H9 (cell line): ENCODE measurements around the gene SSNA1. TPM values are rescaled to one million over a fixed set of nuclear protein-coding genes. Genes with fewer than 3 reads are reported as not detected.

ENCODE experiments used
- DNase-seq: peaks from one replicate; pipeline ENCODE4 v3.0.0-alpha.2; 2017
- H2AFZ ChIP-seq: one replicate; pipeline ENCODE4 v1.6.1; 2013; ENCODE audit warnings: mild to moderate bottlenecking, low read length, control low read depth, moderate library complexity
- H2AK5ac ChIP-seq: 2 replicates; pipeline ENCODE4 v1.6.1; 2013; ENCODE audit warnings: low read length, control low read depth, mixed read lengths; ENCODE audit not compliant: insufficient read length
- H2BK120ac ChIP-seq: one replicate; pipeline ENCODE4 v1.6.1; 2013; ENCODE audit warnings: low read depth, mild to moderate bottlenecking, low read length, control low read depth, inconsistent platforms; ENCODE audit not compliant: poor library complexity, severe bottlenecking
- H2BK12ac ChIP-seq: 2 replicates; pipeline ENCODE4 v1.6.1; 2013; ENCODE audit warnings: low read length, control low read depth, mixed read lengths, low read depth; ENCODE audit not compliant: insufficient read length
- H2BK15ac ChIP-seq: 2 replicates; pipeline ENCODE4 v1.6.1; 2013; ENCODE audit warnings: low read depth, low read length, control low read depth
- H2BK20ac ChIP-seq: one replicate; pipeline ENCODE4 v1.6.1; 2013; ENCODE audit warnings: low read depth, mild to moderate bottlenecking, low read length, control low read depth, inconsistent platforms; ENCODE audit not compliant: poor library complexity, severe bottlenecking
- H2BK5ac ChIP-seq: 2 replicates; pipeline ENCODE4 v1.6.1; 2013; ENCODE audit warnings: low read length, control low read depth, mixed read lengths; ENCODE audit not compliant: insufficient read length
- H3K14ac ChIP-seq: 2 replicates; pipeline ENCODE4 v1.6.1; 2013; ENCODE audit warnings: low read length, control low read depth; ENCODE audit not compliant: insufficient read depth
- H3K18ac ChIP-seq: 2 replicates; pipeline ENCODE4 v1.6.1; 2013; ENCODE audit warnings: low read depth, mild to moderate bottlenecking, mixed read lengths, low read length, control low read depth; ENCODE audit not compliant: insufficient read length
- H3K23ac ChIP-seq: 2 replicates; pipeline ENCODE4 v1.6.1; 2013; ENCODE audit warnings: low read length, control low read depth, mixed read lengths, low read depth; ENCODE audit not compliant: insufficient read length
- H3K23me2 ChIP-seq: 2 replicates; pipeline ENCODE4 v1.6.1; 2013; ENCODE audit warnings: low read depth, mild to moderate bottlenecking, mixed read lengths, low read length, control low read depth; ENCODE audit not compliant: insufficient read length, poor library complexity, severe bottlenecking
- H3K27ac ChIP-seq: 2 replicates; pipeline ENCODE4 v1.5.1; 2013; ENCODE audit warnings: low read length, control low read depth, mixed read lengths, low read depth; ENCODE audit not compliant: insufficient read length
- H3K27me3 ChIP-seq: 2 replicates; pipeline ENCODE4 v1.6.1; 2013; ENCODE audit warnings: low read length, control low read depth, inconsistent platforms; ENCODE audit not compliant: insufficient read depth
- H3K4ac ChIP-seq: 2 replicates; pipeline ENCODE4 v1.6.1; 2013; ENCODE audit warnings: low read depth, mild to moderate bottlenecking, control low read depth, inconsistent platforms, low read length, moderate library complexity
- H3K4me1 ChIP-seq: 2 replicates; pipeline ENCODE4 v1.6.1; 2013; ENCODE audit warnings: low read length, control low read depth, inconsistent platforms; ENCODE audit not compliant: insufficient read depth
- H3K4me2 ChIP-seq: 2 replicates; pipeline ENCODE4 v1.6.1; 2013; ENCODE audit warnings: low read length, control low read depth, mixed read lengths; ENCODE audit not compliant: insufficient read length, insufficient read depth
- H3K56ac ChIP-seq: 2 replicates; pipeline ENCODE4 v1.6.1; 2013; ENCODE audit warnings: low read depth, mild to moderate bottlenecking, mixed read lengths, low read length, control low read depth; ENCODE audit not compliant: insufficient read length
- H3K79me1 ChIP-seq: 2 replicates; pipeline ENCODE4 v1.6.1; 2013; ENCODE audit warnings: low read depth, mild to moderate bottlenecking, moderate library complexity, low read length, control low read depth, inconsistent platforms; ENCODE audit not compliant: insufficient read depth, poor library complexity, severe bottlenecking
- H3K79me2 ChIP-seq: 2 replicates; pipeline ENCODE4 v1.6.1; 2013; ENCODE audit warnings: low read length, control low read depth, inconsistent platforms; ENCODE audit not compliant: insufficient read depth
- H3K9ac ChIP-seq: 2 replicates; pipeline ENCODE4 v1.6.1; 2013; ENCODE audit warnings: low read length, control low read depth, mixed read lengths; ENCODE audit not compliant: insufficient read length; ENCODE audit errors: extremely low read depth
- H3K9me3 ChIP-seq: one replicate; pipeline ENCODE4 v1.6.1; 2013; ENCODE audit warnings: low read depth, low read length, inconsistent platforms; ENCODE audit not compliant: control insufficient read depth
- H3T11ph ChIP-seq: one replicate; pipeline ENCODE4 v1.6.1; 2013; ENCODE audit warnings: mild to moderate bottlenecking, low read length, control low read depth, inconsistent platforms
- H4K20me1 ChIP-seq: one replicate; pipeline ENCODE4 v1.6.1; 2013; ENCODE audit not compliant: control insufficient read depth, insufficient read length, insufficient read depth
- H4K5ac ChIP-seq: 2 replicates; pipeline ENCODE4 v1.6.1; 2013; ENCODE audit warnings: low read depth, mild to moderate bottlenecking, mixed read lengths, low read length, control low read depth; ENCODE audit not compliant: insufficient read length
- H4K8ac ChIP-seq: replicated peaks from 2 replicates; pipeline ENCODE4 v1.6.1; 2013; ENCODE audit warnings: low read length, control low read depth, mixed read lengths, low read depth; ENCODE audit not compliant: insufficient read length
- H4K91ac ChIP-seq: 2 replicates; pipeline ENCODE4 v1.6.1; 2013; ENCODE audit warnings: low read depth, mild to moderate bottlenecking, moderate library complexity, mixed read lengths, low read length, control low read depth; ENCODE audit not compliant: insufficient read length
- H3K27ac Mint-ChIP-seq, 3 experiments: 2 replicates in 2 of 3; 3 replicates in 1 of 3; pipeline ENCODE4 v1.8.0; 2020 to 2021; ENCODE audit warnings: mixed read lengths in 3 of 3, mild to moderate bottlenecking in 1 of 3, moderate library complexity in 1 of 3
- H3K27me3 Mint-ChIP-seq: 2 replicates; pipeline ENCODE4 v1.8.0; 2021; ENCODE audit warnings: low read depth, mild to moderate bottlenecking, moderate library complexity, mixed read lengths
- H3K36me3 Mint-ChIP-seq, 3 experiments: 2 replicates in 2 of 3; 3 replicates in 1 of 3; pipeline ENCODE4 v1.8.0; 2020 to 2021; ENCODE audit warnings: low read depth in 3 of 3, mixed read lengths in 3 of 3; ENCODE audit not compliant: insufficient read depth in 1 of 3
- H3K4me1 Mint-ChIP-seq, 2 experiments: 2 replicates each; pipeline ENCODE4 v1.8.0; 2020; ENCODE audit warnings: mixed read lengths in 2 of 2
- H3K4me3 Mint-ChIP-seq, 2 experiments: 2 replicates in 1 of 2; 3 replicates in 1 of 2; pipeline ENCODE4 v1.8.0; 2020 to 2021; ENCODE audit warnings: mild to moderate bottlenecking in 2 of 2, mixed read lengths in 2 of 2, moderate library complexity in 1 of 2
- H3K9me3 Mint-ChIP-seq, 2 experiments: 2 replicates in 1 of 2; 3 replicates in 1 of 2; pipeline ENCODE4 v1.8.0; 2020; ENCODE audit warnings: mild to moderate bottlenecking in 2 of 2, mixed read lengths in 2 of 2, moderate library complexity in 1 of 2
- WGBS: extraction: QIAGEN DNeasy Blood & Tissue Kit; methylation state at CpG from one replicate; pipeline ENCODE4 v1.1.7; 2013; ENCODE audit warnings: missing lambda C conversion rate, low lambda C conversion rate, mixed read lengths; ENCODE audit not compliant: insufficient read length; ENCODE audit errors: extremely low coverage; 5-methylcytosine and 5-hydroxymethylcytosine counted together
- total RNA-seq: library from RNA; stranded (reverse); gene quantifications from 2 replicates; pipeline ENCODE4 v1.2.1, GENCODE V29; 2021
- TF ChIP-seq, protein P1 (sequence below): fragments of 200-600 bp; sonication (generic); conservative IDR thresholded peaks from 3 replicates; pipeline ENCODE4 v1.8.0; 2021; ENCODE audit warnings: antibody characterized with exemption, mild to moderate bottlenecking

The SSNA1 gene
- total RNA-seq, 1 experiment from 2014 or later = 69.2 TPM

DNA sequence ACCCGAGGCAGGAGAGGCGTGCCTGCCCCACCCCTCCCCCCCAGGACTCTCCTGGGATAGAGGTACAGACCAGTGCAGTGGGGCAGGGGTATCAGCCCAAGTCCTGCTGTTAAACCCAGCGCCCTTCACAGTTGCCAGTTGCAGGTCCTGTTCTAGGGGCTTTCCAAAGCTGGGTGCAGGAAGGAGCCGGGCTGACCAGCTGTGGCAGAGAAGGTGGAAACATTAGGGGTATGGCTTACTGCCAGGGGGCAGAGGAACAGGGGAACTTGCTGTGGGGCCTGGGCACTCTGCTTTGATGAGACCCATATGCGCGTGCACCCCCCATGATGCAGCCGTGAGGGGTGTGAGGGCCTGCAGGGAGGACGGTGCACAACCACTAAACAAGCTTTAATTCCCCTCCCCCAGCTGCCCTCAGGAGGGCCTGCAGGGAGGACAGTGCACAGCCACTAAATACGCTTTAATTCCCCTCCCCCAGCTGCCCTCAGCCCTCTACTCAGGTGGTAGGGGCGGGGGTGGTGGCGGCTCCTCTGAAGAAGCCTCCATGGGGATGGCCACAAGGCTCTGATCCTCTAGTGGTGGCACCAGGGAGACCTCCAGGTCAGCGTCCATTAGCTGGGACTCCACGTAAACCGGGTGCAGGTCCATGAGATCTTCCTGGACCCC lies 17.9 kb upstream of the SSNA1 start:
- Histone ChIP-seq H3K14ac (no peak overlapping the region), H3K9ac (no peak overlapping the region), H3T11ph (no peak overlapping the region), H4K91ac (no peak overlapping the region), H2BK12ac (no peak overlapping the region), H4K5ac (no peak overlapping the region), H2AK5ac (no peak overlapping the region), H2BK20ac (no peak overlapping the region), H3K4ac (no peak overlapping the region), H3K27me3 (peaks cover 35% of the 10 kb centered on the region; the same call in 1 of the 2 replicates), H3K4me2 (no peak overlapping the region), H3K79me2 (no peaks in the 10 kb centered on the region), H2BK5ac (no peak overlapping the region), H2AFZ (no peak overlapping the region), H3K79me1 (no peaks in the 10 kb centered on the region), H3K4me1 (no peaks in the 10 kb centered on the region), H3K23me2 (peaks cover 4% of the 10 kb centered on the region), H3K23ac (no peak overlapping the region), H3K27ac (no peak overlapping the region), H4K20me1 (no peaks in the 10 kb centered on the region), H3K56ac (no peak overlapping the region), H3K9me3 (no peaks in the 10 kb centered on the region), H2BK120ac (no peak overlapping the region), H2BK15ac (no peak overlapping the region), H3K18ac (no peak overlapping the region), H4K8ac (no peak overlapping the region)
- H3K27ac Mint-ChIP-seq = no peak overlapping the region; a peak in 1 of 7 replicates
- H3K36me3 Mint-ChIP-seq = no peaks in the 10 kb centered on the region
- H3K9me3 Mint-ChIP-seq = no peaks in the 10 kb centered on the region
- peak overlapping the region in 1 of 2 experiments; percentile 66; a peak in 3 of 5 replicates for H3K4me3 Mint-ChIP-seq
- peaks cover 3 to 9% of the 10 kb centered on the region in 2 experiments for H3K4me1 Mint-ChIP-seq
- H3K27me3 Mint-ChIP-seq = peaks cover 85% of the 10 kb centered on the region
- no peak for DNase-seq
- TF ChIP-seq, protein P1, sequence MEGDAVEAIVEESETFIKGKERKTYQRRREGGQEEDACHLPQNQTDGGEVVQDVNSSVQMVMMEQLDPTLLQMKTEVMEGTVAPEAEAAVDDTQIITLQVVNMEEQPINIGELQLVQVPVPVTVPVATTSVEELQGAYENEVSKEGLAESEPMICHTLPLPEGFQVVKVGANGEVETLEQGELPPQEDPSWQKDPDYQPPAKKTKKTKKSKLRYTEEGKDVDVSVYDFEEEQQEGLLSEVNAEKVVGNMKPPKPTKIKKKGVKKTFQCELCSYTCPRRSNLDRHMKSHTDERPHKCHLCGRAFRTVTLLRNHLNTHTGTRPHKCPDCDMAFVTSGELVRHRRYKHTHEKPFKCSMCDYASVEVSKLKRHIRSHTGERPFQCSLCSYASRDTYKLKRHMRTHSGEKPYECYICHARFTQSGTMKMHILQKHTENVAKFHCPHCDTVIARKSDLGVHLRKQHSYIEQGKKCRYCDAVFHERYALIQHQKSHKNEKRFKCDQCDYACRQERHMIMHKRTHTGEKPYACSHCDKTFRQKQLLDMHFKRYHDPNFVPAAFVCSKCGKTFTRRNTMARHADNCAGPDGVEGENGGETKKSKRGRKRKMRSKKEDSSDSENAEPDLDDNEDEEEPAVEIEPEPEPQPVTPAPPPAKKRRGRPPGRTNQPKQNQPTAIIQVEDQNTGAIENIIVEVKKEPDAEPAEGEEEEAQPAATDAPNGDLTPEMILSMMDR = no peak
- WGBS = no CpG with 5 or more reads among the region's 14 CpGs
